Measurements from ENCODE around the gene FER. TPM values are rescaled to one million over a fixed set of nuclear protein-coding genes. Genes with fewer than 3 reads are reported as not detected.

Gene FER
- total and polyA plus RNA-seq, 9 of the 15 experiments (the other 6 are each of a cell fraction or from before 2014, with no cell fraction given), result 6.7 to 18.2 (median 8.9) TPM

DNA sequence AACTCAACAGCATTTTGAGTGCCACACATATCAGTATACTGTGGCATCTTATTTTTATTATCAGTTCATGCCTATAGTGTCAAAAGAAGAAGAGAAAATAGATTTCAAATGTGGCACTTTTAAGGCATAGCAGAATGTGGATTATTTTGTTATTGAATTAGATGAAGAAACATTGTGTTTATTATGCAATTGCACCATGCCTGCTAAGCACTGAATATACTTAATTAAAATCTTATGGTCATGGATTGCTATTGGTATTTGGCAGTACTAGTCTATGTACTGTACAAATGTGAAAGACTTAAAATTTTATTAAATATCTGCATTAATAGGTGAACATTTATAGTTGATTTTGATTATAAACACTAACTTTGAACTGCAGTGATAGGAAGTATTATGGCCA, 128.8 kb downstream of the FER start:
- TF ChIP-seq CHD4 (IDR thresholded peaks at IDR 0.05; ENCODE audit: insufficient read depth, insufficient replicate concordance, low read depth, low read length, poor library complexity, severe bottlenecking) (no peak), TARDBP (IDR thresholded peaks at IDR 0.05) (no peak), ARNT (IDR thresholded peaks at IDR 0.05) (no peak)
- H4K20me1 ChIP-seq (replicated peaks; ENCODE audit: control insufficient read depth, insufficient read depth, low read length), result no peaks in the 10 kb centered on the region
- H3K4me1 ChIP-seq (replicated peaks in 1 of 2; ENCODE audit: control insufficient read depth in 2 of 2, insufficient read depth in 2 of 2, low read length in 2 of 2), result no peaks in the 10 kb centered on the region
- DNase-seq (ENCODE audit: extremely low read depth in 1 of 4, low spot score in 3 of 4) (no peak), ATAC-seq (no peak), FAIRE-seq (no peak)
- in situ Hi-C loops (cut with MboI), result no loop called here
- no peaks in the 10 kb centered on the region for H3K9me1 ChIP-seq (ENCODE audit: control insufficient read depth, insufficient read depth, low read length)
- H3K4me2 ChIP-seq (ENCODE audit: insufficient read depth, low read length), result no peak overlapping the region
- no peaks in the 10 kb centered on the region for H3K27me3 ChIP-seq (ENCODE audit: control insufficient read depth in 2 of 2, insufficient read depth in 2 of 2, low read length in 2 of 2)
- CTCF ChIA-PET (ENCODE audit: low intra/inter-chr PET ratio), result no interaction called here
- H3K79me2 ChIP-seq (ENCODE audit: control insufficient read depth, insufficient read depth, low read length), result no peaks in the 10 kb centered on the region
- no peaks in the 10 kb centered on the region for H3K36me3 ChIP-seq (ENCODE audit: control insufficient read depth, insufficient read depth, low read length)
- no TSS peak for BruUV-seq (replicated peaks)
- no peak overlapping the region for H3K4me3 ChIP-seq
- H2AFZ ChIP-seq (ENCODE audit: low read depth, low read length), result no peak overlapping the region
- POLR2A ChIA-PET, result no interaction called here
- no peak overlapping the region for H3K27ac ChIP-seq (ENCODE audit: extremely low read depth, low read depth, low read length)
- intact Hi-C loops (cut with micrococcal nuclease), result no loop called here
- H3K9me3 ChIP-seq (replicated peaks; ENCODE audit: control insufficient read depth, insufficient read depth, low read depth, low read length), result peaks cover 3% of the 10 kb centered on the region; the same call in 1 of the 2 replicates
- no peak overlapping the region for H3K9ac ChIP-seq (ENCODE audit: insufficient read depth in 1 of 2, low read depth in 2 of 2, low read length in 2 of 2)

DNA sequence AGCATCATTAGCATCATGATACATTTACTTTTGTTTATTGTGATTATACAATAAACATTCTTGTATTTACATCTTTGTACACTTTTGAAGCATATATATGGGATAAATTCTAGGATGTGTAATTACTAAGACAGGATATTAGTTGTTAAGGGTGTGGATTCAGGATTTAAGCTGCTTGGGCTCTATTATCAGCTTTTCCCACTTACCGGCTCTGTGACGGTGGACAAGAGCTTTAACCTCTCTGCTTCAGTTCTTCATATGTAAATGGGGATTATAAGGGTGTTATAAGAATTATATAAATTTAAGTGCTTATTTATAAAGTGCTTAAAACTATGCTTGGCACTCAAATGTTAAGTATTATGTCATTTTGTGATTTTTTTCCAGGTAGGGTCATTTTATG, 131.1 kb downstream of the FER start:
- H3K9ac ChIP-seq (ENCODE audit: insufficient read depth in 1 of 2, low read depth in 2 of 2, low read length in 2 of 2), result no peak overlapping the region
- BruUV-seq (replicated peaks), result no TSS peak
- in situ Hi-C loops (cut with MboI) (no loop called here), intact Hi-C loops (cut with micrococcal nuclease) (no loop called here)
- ATAC-seq (no peak), FAIRE-seq (no peak), DNase-seq (ENCODE audit: extremely low read depth in 1 of 4, low spot score in 3 of 4) (no peak)
- CTCF ChIA-PET (ENCODE audit: low intra/inter-chr PET ratio), result no interaction called here
- no peaks in the 10 kb centered on the region for H4K20me1 ChIP-seq (replicated peaks; ENCODE audit: control insufficient read depth, insufficient read depth, low read length)
- peaks cover 3% of the 10 kb centered on the region; the same call in 1 of the 2 replicates for H3K9me3 ChIP-seq (replicated peaks; ENCODE audit: control insufficient read depth, insufficient read depth, low read depth, low read length)
- POLR2A ChIA-PET, result no interaction called here
- H3K27ac ChIP-seq (ENCODE audit: extremely low read depth, low read depth, low read length), result no peak overlapping the region
- no peak overlapping the region for H2AFZ ChIP-seq (ENCODE audit: low read depth, low read length)
- no peaks in the 10 kb centered on the region for H3K36me3 ChIP-seq (ENCODE audit: control insufficient read depth, insufficient read depth, low read length)
- 95% methylated on average over 2 of the region's 2 CpGs for WGBS (ENCODE audit: insufficient coverage, low coverage, missing lambda C conversion rate)
- H3K4me2 ChIP-seq (ENCODE audit: insufficient read depth, low read length), result no peak overlapping the region
- TF ChIP-seq MBD2 (IDR thresholded peaks at IDR 0.05; ENCODE audit: borderline replicate concordance, low read depth), result no peak
- TF ChIP-seq DPF2 (IDR thresholded peaks at IDR 0.05), result no peak
- TF ChIP-seq ESRRB (CRISPR knock-in tag; IDR thresholded peaks at IDR 0.05; ENCODE audit: borderline replicate concordance), result no peak
- TF ChIP-seq ESRRA (IDR thresholded peaks at IDR 0.05; ENCODE audit: borderline replicate concordance, low read depth), result no peak
- no peak for TF ChIP-seq HDGF (IDR thresholded peaks at IDR 0.05)
- TF ChIP-seq HOXB6 (CRISPR knock-in tag; IDR thresholded peaks at IDR 0.05; ENCODE audit: borderline replicate concordance), result no peak
- no peak for TF ChIP-seq ZNF263 (CRISPR knock-in tag; IDR thresholded peaks at IDR 0.05; ENCODE audit: borderline replicate concordance)
- TF ChIP-seq, protein P1, sequence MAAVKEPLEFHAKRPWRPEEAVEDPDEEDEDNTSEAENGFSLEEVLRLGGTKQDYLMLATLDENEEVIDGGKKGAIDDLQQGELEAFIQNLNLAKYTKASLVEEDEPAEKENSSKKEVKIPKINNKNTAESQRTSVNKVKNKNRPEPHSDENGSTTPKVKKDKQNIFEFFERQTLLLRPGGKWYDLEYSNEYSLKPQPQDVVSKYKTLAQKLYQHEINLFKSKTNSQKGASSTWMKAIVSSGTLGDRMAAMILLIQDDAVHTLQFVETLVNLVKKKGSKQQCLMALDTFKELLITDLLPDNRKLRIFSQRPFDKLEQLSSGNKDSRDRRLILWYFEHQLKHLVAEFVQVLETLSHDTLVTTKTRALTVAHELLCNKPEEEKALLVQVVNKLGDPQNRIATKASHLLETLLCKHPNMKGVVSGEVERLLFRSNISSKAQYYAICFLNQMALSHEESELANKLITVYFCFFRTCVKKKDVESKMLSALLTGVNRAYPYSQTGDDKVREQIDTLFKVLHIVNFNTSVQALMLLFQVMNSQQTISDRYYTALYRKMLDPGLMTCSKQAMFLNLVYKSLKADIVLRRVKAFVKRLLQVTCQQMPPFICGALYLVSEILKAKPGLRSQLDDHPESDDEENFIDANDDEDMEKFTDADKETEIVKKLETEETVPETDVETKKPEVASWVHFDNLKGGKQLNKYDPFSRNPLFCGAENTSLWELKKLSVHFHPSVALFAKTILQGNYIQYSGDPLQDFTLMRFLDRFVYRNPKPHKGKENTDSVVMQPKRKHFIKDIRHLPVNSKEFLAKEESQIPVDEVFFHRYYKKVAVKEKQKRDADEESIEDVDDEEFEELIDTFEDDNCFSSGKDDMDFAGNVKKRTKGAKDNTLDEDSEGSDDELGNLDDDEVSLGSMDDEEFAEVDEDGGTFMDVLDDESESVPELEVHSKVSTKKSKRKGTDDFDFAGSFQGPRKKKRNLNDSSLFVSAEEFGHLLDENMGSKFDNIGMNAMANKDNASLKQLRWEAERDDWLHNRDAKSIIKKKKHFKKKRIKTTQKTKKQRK (IDR thresholded peaks at IDR 0.05; ENCODE audit: borderline replicate concordance, low read depth, low read length), result no peak
- no peak for TF ChIP-seq JUND (IDR thresholded peaks at IDR 0.05; ENCODE audit: borderline replicate concordance, low read depth, low read length)
- no peak for TF ChIP-seq JUND (tag; IDR thresholded peaks at IDR 0.05; ENCODE audit: borderline replicate concordance, low read depth, low read length)
- TF ChIP-seq ILF3 (IDR thresholded peaks at IDR 0.05; ENCODE audit: borderline replicate concordance), result no peak
- TF ChIP-seq, protein P2, sequence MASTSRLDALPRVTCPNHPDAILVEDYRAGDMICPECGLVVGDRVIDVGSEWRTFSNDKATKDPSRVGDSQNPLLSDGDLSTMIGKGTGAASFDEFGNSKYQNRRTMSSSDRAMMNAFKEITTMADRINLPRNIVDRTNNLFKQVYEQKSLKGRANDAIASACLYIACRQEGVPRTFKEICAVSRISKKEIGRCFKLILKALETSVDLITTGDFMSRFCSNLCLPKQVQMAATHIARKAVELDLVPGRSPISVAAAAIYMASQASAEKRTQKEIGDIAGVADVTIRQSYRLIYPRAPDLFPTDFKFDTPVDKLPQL (IDR thresholded peaks at IDR 0.05; ENCODE audit: extremely low read depth, insufficient read length), result no peak
- H3K9me1 ChIP-seq (ENCODE audit: control insufficient read depth, insufficient read depth, low read length), result no peaks in the 10 kb centered on the region
- H3K79me2 ChIP-seq (ENCODE audit: control insufficient read depth, insufficient read depth, low read length), result no peaks in the 10 kb centered on the region
- no peak overlapping the region for H3K4me3 ChIP-seq
- H3K27me3 ChIP-seq (ENCODE audit: control insufficient read depth in 2 of 2, insufficient read depth in 2 of 2, low read length in 2 of 2), result no peaks in the 10 kb centered on the region
- H3K4me1 ChIP-seq (replicated peaks in 1 of 2; ENCODE audit: control insufficient read depth in 2 of 2, insufficient read depth in 2 of 2, low read length in 2 of 2), result no peaks in the 10 kb centered on the region
